ENCODE measurements around the gene SERPINA3. TPM values are rescaled to one million over a fixed set of nuclear protein-coding genes. Genes with fewer than 3 reads are reported as not detected.

SERPINA3 gene
- total and polyA plus RNA-seq, 2 of the 8 experiments (the other 6 are each of a cell fraction or from before 2014, with no cell fraction given), result not detected

DNA sequence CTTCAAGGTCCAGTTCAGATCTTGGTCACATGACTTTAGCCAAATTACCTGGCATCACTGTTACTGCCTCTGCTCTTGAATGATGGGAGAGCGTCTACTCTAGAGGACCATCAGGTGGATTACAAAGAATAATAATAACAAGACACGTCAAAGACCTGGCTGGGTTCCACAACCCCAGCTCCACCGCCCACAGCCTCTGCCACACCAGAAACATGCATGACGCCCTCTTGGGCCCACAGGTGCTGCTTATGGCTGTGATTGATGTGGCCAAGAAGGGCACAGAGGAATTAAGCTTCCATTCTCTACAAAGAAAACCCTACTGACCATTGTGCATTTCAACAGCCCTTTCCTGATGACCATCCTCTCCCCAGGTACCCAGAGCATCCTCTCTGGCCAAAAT lies 18.2 kb downstream of the SERPINA3 start:
- no peak overlapping the region for H4K5ac ChIP-seq (ENCODE audit: insufficient read length, low read depth, low read length)
- H3K56ac ChIP-seq (replicated peaks; ENCODE audit: insufficient read length, low read depth, low read length), result no peak overlapping the region
- H2AK5ac ChIP-seq (ENCODE audit: low read depth, low read length), result no peak overlapping the region
- H4K20me1 ChIP-seq (replicated peaks in 1 of 2; ENCODE audit: control insufficient read depth in 1 of 2, insufficient read depth in 2 of 2, low read length in 2 of 2), result no peaks in the 10 kb centered on the region
- H3K4me2 ChIP-seq (ENCODE audit: insufficient read depth in 1 of 2, low read depth in 2 of 2, low read length in 2 of 2), result no peak overlapping the region
- no peak overlapping the region for H2AFZ ChIP-seq (ENCODE audit: low read length)
- H2BK5ac ChIP-seq (ENCODE audit: low read depth, low read length), result no peak overlapping the region
- no peak overlapping the region for H3K4me3 ChIP-seq (ENCODE audit: extremely low read depth in 1 of 4, insufficient read depth in 2 of 4, low read depth in 3 of 4, low read length in 4 of 4)
- H4K91ac ChIP-seq (replicated peaks; ENCODE audit: insufficient read length, low read length), result no peak overlapping the region
- H3K79me1 ChIP-seq (ENCODE audit: low read depth, low read length), result no peaks in the 10 kb centered on the region
- no peaks in the 10 kb centered on the region for H3K36me3 ChIP-seq (ENCODE audit: control insufficient read depth in 2 of 4, insufficient read depth in 4 of 4, low read length in 3 of 4)
- no peaks in the 10 kb centered on the region for H3K79me2 ChIP-seq (ENCODE audit: control insufficient read depth in 1 of 2, insufficient read depth in 2 of 2, low read length in 2 of 2)
- H3K4me1 ChIP-seq (replicated peaks in 1 of 4; ENCODE audit: control insufficient read depth in 3 of 4, insufficient read depth in 4 of 4, low read length in 3 of 4), result no peaks in the 10 kb centered on the region
- TF ChIP-seq POU5F1 (IDR thresholded peaks at IDR 0.05; ENCODE audit: low read depth, low read length), result no peak
- H4K8ac ChIP-seq (ENCODE audit: extremely low read depth, insufficient read depth, low read length), result no peak overlapping the region
- no peak overlapping the region for H3K18ac ChIP-seq (ENCODE audit: extremely low read depth, low read length)
- H3K27me3 ChIP-seq (replicated peaks in 1 of 4; ENCODE audit: control insufficient read depth in 3 of 4, extremely low read depth in 1 of 4, insufficient read depth in 3 of 4, low read length in 3 of 4), result no peaks in the 10 kb centered on the region
- H3K27ac ChIP-seq (ENCODE audit: low read depth, low read length), result no peak overlapping the region
- no peak overlapping the region for H2BK15ac ChIP-seq (ENCODE audit: low read length)
- no peak overlapping the region for H2BK20ac ChIP-seq (ENCODE audit: low read length)
- H2BK12ac ChIP-seq (ENCODE audit: low read depth, low read length), result no peak overlapping the region
- H3K23ac ChIP-seq (ENCODE audit: insufficient read length), result no peak overlapping the region
- 80% methylated on average over 4 of the region's 4 CpGs; no CpG with 5 or more reads in 1 of the 2 experiments for WGBS, 2 experiments (ENCODE audit: extremely low coverage in 1 of 2, insufficient coverage in 1 of 2, insufficient read length in 1 of 2, insufficient replicate concordance in 2 of 2, low coverage in 1 of 2, low lambda C conversion rate in 2 of 2, missing lambda C conversion rate in 1 of 2)
- POLR2A ChIA-PET (ENCODE audit: partially characterized antibody), result no interaction called here
- no peak overlapping the region for H3K14ac ChIP-seq (ENCODE audit: insufficient read length)
- H3K9ac ChIP-seq (replicated peaks in 1 of 4; ENCODE audit: extremely low read depth in 1 of 4, low read depth in 3 of 4, low read length in 3 of 4), result no peak overlapping the region
- CTCF ChIA-PET (ENCODE audit: partially characterized antibody), result interaction anchor here (0.6 kb wide), 1 partner anchor 40 kb away, joined by 3 read pairs; no protein-coding TSS in a partner anchor
- DNase-seq (ENCODE audit: low read depth in 1 of 2, low spot score in 2 of 2) (no peak), FAIRE-seq (no peak)
- no peaks in the 10 kb centered on the region for H3K9me3 ChIP-seq (ENCODE audit: insufficient read depth in 2 of 2, low read depth in 1 of 2, low read length in 1 of 2)
- no peak overlapping the region for H2BK120ac ChIP-seq (replicated peaks; ENCODE audit: low read depth, low read length)
- H3K4ac ChIP-seq (replicated peaks; ENCODE audit: insufficient read length, low read depth, low read length), result no peak overlapping the region
- no peaks in the 10 kb centered on the region for H3K23me2 ChIP-seq (ENCODE audit: low read depth, low read length)
